NCI-H1930 (cell line): ENCODE measurements around the gene GTF2F1.
"Not testable (repeated sequence)": the region's sequence is repeated elsewhere in the genome, so short reads cannot be mapped to it uniquely, and the experiment has no call there.

Experiments
- DNase-seq, 2 experiments: peaks; one replicate each; lab custom pipeline; 2025; lab: John Stamatoyannopoulos, UW

Gene GTF2F1

GRCh38 chr19:6417713-6418561 lies 25.0 kb upstream of the GTF2F1 start:
- DNase-seq: no peak

GRCh38 chr19:6416658-6417405 lies 23.9 kb upstream of the GTF2F1 start:
- DNase-seq: no peak

- no peak for DNase-seq
These were observed 22.7 kb upstream of the GTF2F1 start for GRCh38 chr19:6415591-6416190.

GRCh38 chr19:6414793-6415590 lies 22.0 kb upstream of the GTF2F1 start:
- DNase-seq: no peak

GRCh38 chr19:6413721-6414643 lies 21.0 kb upstream of the GTF2F1 start:
- DNase-seq: no peak

- DNase-seq: no peak
These were observed 20.3 kb upstream of the GTF2F1 start for GRCh38 chr19:6413291-6413690.

GRCh38 chr19:6412447-6413091 lies 19.6 kb upstream of the GTF2F1 start:
- DNase-seq: no peak

GRCh38 chr19:6412061-6412446 lies 19.1 kb upstream of the GTF2F1 start:
- no peak for DNase-seq

GRCh38 chr19:6409346-6409745 lies 16.4 kb upstream of the GTF2F1 start:
- no peak for DNase-seq

- no peak for DNase-seq
These were observed 13.4 kb upstream of the GTF2F1 start for GRCh38 chr19:6406401-6406800.

GRCh38 chr19:6402837-6403608 lies 10.1 kb upstream of the GTF2F1 start:
- DNase-seq: no peak

GRCh38 chr19:6402058-6402457 lies 9.1 kb upstream of the GTF2F1 start:
- DNase-seq: no peak

GRCh38 chr19:6400062-6400944 lies 7.3 kb upstream of the GTF2F1 start:
- DNase-seq: not testable (repeated sequence)

- DNase-seq: no peak
These were observed 3.3 kb upstream of the GTF2F1 start for GRCh38 chr19:6396305-6396704.

GRCh38 chr19:6394831-6395230 lies 1.9 kb upstream of the GTF2F1 start:
- no peak for DNase-seq

GRCh38 chr19:6393983-6394412 lies 1.0 kb upstream of the GTF2F1 start:
- peak in 1 of 2 experiments; percentile 57 for DNase-seq

GRCh38 chr19:6392221-6393073 lies 517 bp downstream of the GTF2F1 start:
- no peak for DNase-seq

- DNase-seq: no peak
These were observed 5.6 kb downstream of the GTF2F1 start for GRCh38 chr19:6387372-6387771.
